NCI-H526 treated with DMSO at 0.1 percent for 48 hours (cell line): ENCODE measurements around the gene HSF5.
"Not testable (repeated sequence)": the region's sequence is repeated elsewhere in the genome, so short reads cannot be mapped to it uniquely, and the experiment has no call there.

Experiments used
- DNase-seq: peaks from one replicate; lab custom pipeline; 2025; lab: John Stamatoyannopoulos, UW

HSF5 gene

DNA sequence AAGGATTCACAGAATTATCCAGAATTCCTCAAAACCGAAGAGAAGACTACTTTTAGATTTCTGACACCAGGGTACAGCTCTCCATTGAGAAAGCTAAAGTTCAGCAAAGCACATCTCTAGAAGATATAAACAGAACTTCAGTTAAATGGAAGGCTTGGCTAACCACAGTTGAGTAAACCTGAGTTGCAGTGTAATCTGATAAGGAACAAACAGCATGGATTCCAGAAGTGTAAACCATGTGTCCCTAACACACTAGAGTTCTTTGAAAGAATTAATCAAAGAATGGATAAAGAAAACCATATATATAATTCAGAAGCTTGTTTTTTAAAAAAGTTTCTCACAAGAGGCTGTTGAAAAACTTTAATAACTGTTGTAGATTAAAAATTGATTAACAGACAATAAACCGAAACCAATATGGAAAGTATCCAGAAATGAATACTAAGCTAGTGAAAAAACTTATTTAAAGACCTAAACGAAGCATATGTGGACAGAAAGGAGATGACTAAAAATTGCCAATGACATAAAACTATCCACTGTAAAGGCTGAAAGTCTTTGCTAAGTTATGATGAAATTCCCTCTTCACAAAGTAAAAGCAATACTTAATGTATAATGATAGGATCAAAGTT, 75.1 kb downstream of the HSF5 start:
- DNase-seq, result peak; percentile 40

DNA sequence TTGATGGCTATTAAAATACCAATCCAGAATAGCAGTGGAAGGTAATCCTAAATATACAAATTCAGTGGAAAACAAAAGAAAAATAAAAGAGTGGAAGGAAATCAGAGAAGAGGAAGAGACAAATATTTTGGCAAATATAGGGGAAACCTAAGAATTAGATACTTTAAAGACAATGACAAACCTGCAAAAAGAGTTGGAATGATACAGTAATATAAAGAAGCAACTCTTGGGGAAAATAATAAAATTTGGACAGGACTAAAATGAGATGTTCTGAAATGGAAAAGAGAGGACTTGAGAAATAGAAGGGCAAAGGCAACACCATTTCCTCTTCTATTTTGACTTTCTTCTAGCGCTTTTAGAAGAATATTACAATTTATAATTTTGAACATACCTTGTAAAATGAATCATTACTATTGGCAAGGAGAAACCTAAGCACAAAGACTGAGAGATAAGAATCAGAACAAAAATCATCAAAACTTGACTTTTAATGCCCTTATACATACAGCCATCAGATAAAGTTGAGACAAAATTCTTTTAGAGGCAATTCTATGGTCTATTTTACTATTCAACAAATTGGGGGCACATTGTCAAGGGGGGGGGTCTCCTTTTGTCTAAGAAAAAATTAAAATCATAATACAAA, 76.0 kb downstream of the HSF5 start:
- DNase-seq, result no peak

GRCh38 chr17:58411408-58411894, 76.8 kb downstream of the HSF5 start:
- DNase-seq, result no peak

GRCh38 chr17:58410714-58411407, 77.3 kb downstream of the HSF5 start:
- no peak for DNase-seq

DNA sequence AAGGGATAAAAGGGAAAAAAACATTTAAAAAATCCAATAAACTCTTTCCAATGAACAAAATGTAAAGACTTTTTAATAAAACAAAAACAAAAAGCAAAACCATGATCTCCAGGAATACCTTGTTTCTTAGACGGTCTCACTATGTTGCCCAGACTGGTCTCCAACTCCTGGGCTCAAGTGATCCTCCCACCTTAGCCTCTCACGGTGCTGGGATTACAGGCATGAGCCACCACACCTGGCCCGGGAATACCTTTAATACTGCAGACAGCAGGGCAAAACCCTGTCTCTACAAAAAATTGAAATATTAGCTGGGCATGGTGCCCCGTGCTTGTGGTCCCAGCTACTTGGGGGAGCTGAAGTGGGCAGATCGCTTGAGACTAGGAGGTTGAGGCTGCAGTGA, 78.8 kb downstream of the HSF5 start:
- DNase-seq, result no peak

- no peak for DNase-seq
Measured at GRCh38 chr17:58403311-58403710, 84.9 kb downstream of the HSF5 start.

GRCh38 chr17:58402679-58403078, 85.5 kb downstream of the HSF5 start:
- no peak for DNase-seq

DNA sequence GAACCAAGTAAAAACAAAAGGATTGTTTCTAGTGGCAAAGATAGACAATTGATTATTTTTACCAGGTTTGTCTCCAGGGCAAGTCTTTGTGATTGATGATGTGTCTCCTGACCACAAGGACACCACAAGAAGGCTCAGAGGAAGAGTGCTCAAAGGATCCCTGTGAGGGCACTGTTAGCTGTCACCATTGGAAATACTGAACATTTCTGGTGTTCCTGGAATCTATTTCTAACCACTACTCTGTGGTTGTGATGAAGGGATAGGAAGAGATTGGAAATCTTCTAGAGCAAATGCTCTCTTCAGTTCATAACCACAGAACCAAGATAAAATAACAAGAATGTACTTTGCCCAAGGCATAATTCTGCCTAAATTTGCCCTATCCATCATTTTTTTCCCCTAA, 86.2 kb downstream of the HSF5 start:
- DNase-seq, result no peak

- DNase-seq, result no peak
Measured at GRCh38 chr17:58401287-58401686, 86.9 kb downstream of the HSF5 start.

DNA sequence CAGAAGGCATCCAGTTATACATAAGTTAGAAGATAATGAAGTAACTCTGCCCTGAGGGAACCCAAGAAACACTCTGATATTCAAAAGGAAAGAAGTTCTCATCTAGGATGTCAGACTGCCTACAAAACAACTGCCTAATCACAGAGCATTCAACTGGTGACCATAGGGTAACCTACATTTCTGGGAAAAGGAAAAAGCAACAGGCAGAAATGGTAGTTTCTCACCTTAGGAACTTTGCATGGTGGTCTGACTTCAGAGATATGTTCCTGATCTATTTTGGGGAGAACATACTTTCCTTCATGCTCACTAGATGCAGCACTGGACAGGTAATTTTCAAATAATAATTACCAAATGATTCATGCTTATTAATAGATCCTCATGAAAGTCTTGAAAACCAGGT, 87.4 kb downstream of the HSF5 start:
- no peak for DNase-seq

DNA sequence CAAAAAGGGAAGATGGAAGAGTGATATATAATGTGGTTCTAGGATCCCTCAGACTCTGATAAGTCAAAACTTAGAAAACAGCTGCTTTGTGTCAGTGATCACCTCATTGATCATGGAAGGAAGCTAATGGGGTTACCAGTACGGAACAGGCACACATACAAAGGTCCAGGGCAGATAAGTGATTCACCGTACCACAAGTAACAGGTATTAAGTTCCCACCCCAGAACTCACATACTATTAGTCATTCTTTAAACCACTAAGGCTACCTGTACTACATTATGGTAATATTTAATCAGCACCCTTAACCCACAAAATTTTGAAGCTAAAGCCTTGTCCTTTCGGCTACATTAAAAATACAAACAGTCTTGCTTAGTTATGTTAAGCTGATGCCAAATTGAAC, 88.2 kb downstream of the HSF5 start:
- no peak for DNase-seq

DNA sequence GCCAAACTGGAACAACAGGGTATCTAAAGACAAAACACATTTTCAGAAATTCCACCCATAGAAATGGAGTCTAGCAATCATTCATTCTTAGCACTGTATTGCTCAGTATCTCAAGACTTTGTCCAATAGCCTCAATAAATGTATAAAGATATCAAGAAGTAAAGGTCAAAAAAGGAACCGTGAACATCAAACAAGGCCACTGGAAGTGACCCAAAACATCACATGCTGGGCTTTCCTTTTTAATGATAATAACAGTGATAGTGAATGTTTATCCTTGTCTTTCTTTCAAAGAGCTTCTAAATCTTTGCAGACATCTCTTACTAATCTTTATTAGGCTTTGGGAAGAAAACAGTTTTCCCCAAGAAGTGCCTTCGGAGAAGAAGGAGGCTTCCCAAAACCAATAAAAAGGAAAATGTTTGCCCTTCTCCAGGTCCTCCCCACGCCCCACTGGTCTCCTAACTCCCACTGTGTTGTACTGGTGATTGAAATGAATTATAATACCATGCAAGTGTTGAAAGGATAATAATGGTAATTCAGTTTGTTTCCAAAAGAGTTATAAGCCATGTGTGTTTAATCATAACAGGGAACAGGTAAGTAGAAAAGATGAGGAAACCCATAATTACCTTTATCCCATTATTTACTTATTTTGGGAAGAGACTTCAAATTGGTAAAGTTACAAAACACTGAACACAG, 89.5 kb downstream of the HSF5 start:
- DNase-seq, result no peak

DNA sequence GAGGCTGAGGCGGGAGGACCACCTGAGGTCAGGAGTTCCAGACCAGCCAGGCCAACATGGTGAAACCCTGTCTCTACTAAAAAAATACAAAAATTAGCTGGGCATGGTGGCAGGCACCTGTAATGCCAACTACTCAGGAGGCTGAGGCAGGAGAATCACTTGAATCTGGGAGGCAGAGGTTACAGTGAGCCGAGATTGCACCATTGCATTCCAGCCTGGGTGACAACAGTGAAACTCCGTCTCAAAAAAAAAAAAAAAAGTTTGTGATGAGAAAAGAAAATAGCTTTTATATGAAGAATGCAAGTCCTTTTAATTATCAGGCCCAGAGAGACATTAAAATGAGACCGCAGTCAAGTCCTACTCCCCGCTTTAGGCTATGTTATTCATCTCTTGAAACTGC, 90.8 kb downstream of the HSF5 start:
- not testable (repeated sequence) for DNase-seq

GRCh38 chr17:58396173-58396572, 92.0 kb downstream of the HSF5 start:
- DNase-seq, result no peak

- no peak for DNase-seq
Measured at GRCh38 chr17:58394534-58395223, 93.5 kb downstream of the HSF5 start.

DNA sequence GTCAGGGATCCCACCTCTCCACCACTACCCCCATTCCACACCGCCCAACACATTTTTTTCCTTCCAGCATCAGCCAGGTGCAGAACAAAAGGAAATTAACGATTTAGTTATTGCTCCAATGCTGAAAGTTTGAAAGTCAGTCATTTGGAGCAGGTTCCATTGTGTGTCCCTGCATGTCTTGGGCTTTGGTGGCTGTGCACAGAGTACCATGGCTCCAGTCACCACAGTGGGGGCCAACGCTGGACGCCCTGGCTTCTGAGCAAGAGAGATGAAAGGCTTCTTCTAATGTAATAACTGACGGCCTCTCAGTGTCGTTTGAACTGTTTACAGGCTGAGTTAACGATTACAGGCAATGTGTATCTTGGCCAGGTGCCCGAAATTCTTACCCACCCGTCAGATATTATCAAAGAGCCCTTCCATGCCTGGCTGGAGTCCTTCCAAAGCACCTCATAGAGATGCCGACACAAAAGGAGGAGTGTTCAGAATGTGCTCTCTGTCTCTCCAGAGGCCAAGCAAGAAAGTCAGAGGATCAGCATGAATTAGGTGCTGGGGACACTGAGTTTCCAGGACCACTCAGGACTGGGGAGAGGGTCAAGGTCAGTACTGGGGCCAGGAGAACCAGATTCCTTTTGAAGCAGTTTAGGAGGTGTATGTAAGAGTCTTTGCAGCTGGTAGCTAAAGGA, 96.8 kb downstream of the HSF5 start:
- peak; percentile 97 for DNase-seq

DNA sequence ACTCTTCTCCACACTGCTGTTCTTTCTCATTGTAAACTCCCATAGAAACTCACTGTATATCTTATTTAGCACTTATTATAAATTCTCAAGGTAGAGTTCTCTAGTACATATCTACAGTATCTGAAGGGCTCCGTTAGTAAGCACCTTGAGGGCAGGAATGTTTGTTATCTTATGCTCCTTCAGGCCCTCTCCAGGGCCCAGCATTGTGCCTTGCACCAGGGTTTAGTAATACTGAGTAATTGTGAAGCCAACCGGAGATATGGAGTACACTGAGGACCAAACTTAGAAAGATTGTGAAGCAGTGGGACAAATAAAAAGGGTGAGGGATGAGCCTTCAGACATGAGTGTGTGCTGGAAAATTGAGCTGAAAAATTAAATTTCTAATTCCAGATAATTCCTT, 97.3 kb downstream of the HSF5 start:
- DNase-seq, result no peak

DNA sequence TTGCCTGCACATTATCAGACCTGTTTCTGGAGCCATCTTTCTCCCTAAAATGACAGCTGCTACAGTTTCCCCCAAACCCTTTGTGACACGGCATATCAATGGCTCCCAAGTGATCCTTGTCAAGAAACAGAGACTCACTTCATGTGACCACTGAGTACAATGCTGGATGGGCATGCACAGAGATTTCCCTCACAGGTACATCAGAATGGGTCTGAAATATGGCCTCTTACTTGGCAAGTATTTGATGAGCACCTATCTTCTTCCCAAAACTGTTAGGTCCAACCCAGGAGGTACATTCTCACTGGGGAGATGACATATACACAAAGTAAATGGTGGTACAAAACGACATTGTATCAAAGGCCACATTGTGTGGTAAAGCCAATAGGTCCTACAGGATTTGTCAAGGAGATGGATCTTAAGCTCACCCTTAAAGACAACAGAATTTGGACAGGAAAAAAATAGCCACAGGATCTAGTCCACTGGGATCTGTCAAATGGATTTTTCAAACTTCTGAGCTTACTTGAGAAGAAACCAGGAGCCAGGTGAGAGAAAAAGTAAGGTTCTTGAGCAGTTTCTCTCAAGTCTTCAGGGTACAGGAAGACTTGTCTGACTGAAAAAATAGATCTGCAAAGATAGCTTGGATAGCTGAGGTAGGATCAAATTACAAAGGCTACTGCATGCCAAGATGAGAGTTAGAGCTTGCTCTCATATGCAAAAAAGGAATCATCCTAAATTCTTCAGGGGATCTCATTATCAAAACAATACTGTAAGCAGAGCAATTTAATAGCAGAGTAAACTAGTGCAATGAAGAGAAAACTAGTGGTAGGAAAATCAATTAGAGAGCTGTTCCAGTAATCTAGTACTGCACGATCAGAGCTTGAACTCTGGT, 99.7 kb downstream of the HSF5 start:
- peak; percentile 74 for DNase-seq

DNA sequence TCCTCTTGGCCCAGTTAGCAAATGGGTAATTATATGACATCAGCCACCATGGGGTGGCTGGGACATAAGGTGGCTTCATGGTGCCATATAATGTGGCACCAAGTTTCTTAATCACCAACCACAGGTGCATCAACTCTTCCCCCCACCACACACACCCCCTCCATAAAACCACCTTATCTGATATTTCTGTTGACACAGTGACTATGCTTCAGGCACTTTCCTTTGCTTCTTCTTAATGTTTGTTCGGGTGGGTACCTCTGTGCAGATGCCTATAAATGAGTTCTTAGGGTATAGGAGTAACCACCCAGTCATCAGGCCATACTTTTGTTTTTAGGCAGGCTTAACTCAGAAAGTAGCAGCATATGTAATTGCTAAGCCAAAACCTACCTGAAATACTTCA, 100.4 kb downstream of the HSF5 start:
- peak; percentile 50 for DNase-seq

DNA sequence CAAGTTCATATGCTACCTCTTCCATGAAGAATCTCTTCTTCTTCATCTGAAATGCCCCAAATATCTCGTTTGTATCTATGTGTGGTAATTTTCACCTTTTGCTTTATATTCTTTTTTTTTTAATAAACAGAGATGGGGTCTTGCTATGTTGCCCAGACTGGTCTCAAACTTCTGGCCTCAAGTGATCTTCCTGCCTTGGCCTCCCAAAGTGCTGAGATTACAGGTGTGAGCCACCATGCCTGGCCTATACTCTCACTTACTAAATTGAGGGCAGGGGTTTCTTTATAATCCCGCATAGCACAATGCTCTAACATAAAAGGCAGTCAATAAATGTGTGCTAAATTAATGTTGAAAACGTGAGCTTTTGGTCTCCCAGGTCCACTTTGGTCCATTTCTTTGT, 101.5 kb downstream of the HSF5 start:
- no peak for DNase-seq
